Smooth muscle cell (in vitro differentiated cells): ENCODE results near the gene YIF1A. TPM values are rescaled to one million over a fixed set of nuclear protein-coding genes. Genes with fewer than 3 reads are reported as not detected.
"Not testable (repeated sequence)": the region's sequence is repeated elsewhere in the genome, so short reads cannot be mapped to it uniquely, and the experiment has no call there.

Source experiments
- DNase-seq: peaks from one replicate; lab custom pipeline; 2025; ENCODE audit not compliant: unreplicated experiment; lab: John Stamatoyannopoulos, UW
- H2AFZ ChIP-seq: fragments of 200-600 bp; sonication (generic); 2 replicates; pipeline ENCODE4 v1.6.0; 2016; ENCODE audit warnings: antibody characterized with exemption, low read depth, mild to moderate bottlenecking
- H3F3A ChIP-seq: fragments of 200-600 bp; sonication (generic); 2 replicates; pipeline ENCODE4 v1.6.0; 2017; ENCODE audit warnings: antibody characterized with exemption, low read depth
- H3K27ac ChIP-seq: fragments of 200-600 bp; sonication (generic); 2 replicates; pipeline ENCODE4 v1.5.1; 2016; ENCODE audit warnings: low read depth, mild to moderate bottlenecking
- H3K27me3 ChIP-seq: fragments of 200-600 bp; sonication (generic); 2 replicates; pipeline ENCODE4 v1.6.1; 2016; ENCODE audit warnings: low read depth, mild to moderate bottlenecking
- H3K36me3 ChIP-seq: fragments of 200-600 bp; sonication (generic); 2 replicates; pipeline ENCODE4 v1.5.1; 2016; ENCODE audit warnings: low read depth
- H3K4me1 ChIP-seq: fragments of 200-600 bp; sonication (generic); 2 replicates; pipeline ENCODE4 v1.5.1; 2016; ENCODE audit warnings: low read depth
- H3K4me2 ChIP-seq: fragments of 200-600 bp; sonication (generic); 2 replicates; pipeline ENCODE4 v1.6.0; 2016; ENCODE audit warnings: mild to moderate bottlenecking
- H3K4me3 ChIP-seq: fragments of 200-600 bp; sonication (generic); 2 replicates; pipeline ENCODE4 v1.5.1; 2016; ENCODE audit warnings: mild to moderate bottlenecking
- H3K79me2 ChIP-seq: fragments of 200-600 bp; sonication (generic); 2 replicates; pipeline ENCODE4 v1.6.0; 2016; ENCODE audit warnings: low read depth, mild to moderate bottlenecking
- H3K9ac ChIP-seq: fragments of 200-600 bp; sonication (generic); 2 replicates; pipeline ENCODE4 v1.6.0; 2016; ENCODE audit warnings: low read depth
- H3K9me3 ChIP-seq: fragments of 200-600 bp; sonication (generic); replicated peaks from 2 replicates; pipeline ENCODE4 v1.5.1; 2016; ENCODE audit warnings: low read depth
- H4K20me1 ChIP-seq: fragments of 200-600 bp; sonication (generic); 2 replicates; pipeline ENCODE4 v1.6.0; 2016; ENCODE audit warnings: low read depth
- WGBS: methylation state at CpG from one replicate; pipeline ENCODE4 v1.1.7; 2016; ENCODE audit warnings: low lambda C conversion rate; 5-methylcytosine and 5-hydroxymethylcytosine counted together
- polyA plus RNA-seq: library from polyadenylated mRNA; unstranded; fragments of >200 nt; fragmentation: Nextera tagmentation; extraction: Ambion mirVana; gene quantifications from 2 replicates; pipeline ENCODE4 v1.2.1, GENCODE V29; 2016
- total RNA-seq: library from RNA; depleted of rRNA; stranded (reverse); fragments of >200 nt; gene quantifications from 2 replicates; pipeline ENCODE4 v1.2.3, GENCODE V29; 2014
- TF ChIP-seq, protein P1 (sequence below): fragments of 200-600 bp; sonication (generic); IDR thresholded peaks from 2 replicates; pipeline ENCODE4 v1.5.1; 2017; ENCODE audit warnings: borderline replicate concordance, mild to moderate bottlenecking, antibody characterized with exemption; ENCODE audit not compliant: insufficient read depth, poor library complexity, severe bottlenecking

The YIF1A gene
- total and polyA plus RNA-seq, 2 experiments from 2014 or later = 195 to 365 TPM

DNA sequence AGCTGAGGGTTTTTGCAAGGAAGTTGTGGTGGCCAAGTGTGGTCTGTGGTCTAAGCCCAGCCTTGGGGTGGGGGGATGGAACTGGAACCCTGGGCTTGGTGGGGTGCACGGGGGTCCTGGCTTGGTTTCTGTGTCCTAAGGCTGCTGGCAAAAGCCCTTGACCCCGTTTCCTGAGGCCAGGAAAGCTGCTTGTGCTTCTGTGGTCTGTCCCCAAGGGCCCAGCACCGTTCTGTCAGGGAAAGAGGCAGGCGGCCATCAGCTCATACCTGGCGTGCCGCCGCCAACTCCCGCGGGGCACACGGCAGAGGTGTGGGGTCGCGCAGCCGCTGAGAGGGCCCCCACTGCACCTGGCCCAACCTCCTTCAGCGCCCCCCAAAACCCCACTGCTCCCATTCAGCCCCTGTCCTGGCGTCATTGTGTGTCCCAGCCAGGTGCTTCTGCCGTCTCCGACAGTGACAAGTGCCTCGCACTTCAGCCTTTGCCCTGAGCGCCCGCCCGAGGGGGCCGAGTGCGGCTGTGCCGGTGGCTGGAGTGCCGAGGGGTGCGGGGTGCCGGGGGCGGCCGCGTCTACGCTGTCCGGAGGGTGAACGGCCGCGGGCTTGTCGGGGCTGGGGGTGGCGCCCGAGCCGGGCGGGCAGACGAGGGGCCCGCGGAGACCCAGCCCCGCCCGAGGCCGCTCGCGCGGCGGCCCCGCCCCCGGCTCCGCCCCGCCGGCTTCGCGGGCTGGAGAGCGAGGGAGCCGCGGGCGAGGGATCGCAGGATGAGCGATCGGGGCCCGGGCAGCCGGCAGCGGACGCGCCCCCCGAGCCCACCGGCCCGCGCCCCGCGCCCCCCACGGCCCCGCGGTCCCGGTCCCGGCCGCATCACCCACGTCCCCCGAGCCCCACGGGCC, 11.2 kb downstream of the YIF1A start, which contains the start of gene CNIH2:
Gene CNIH2 (plus strand): TSS at position 705 of the 892 bp plus-strand sequence. CDS start 282 bp downstream, outside the sequence.
- H3K4me3 ChIP-seq = peak within 1 kb of the TSS; percentile 47
- no peak within 1 kb of the TSS for H3K27ac ChIP-seq
- no peaks in the 10 kb centered on the region for H3K27me3 ChIP-seq
- TF ChIP-seq, protein P1, sequence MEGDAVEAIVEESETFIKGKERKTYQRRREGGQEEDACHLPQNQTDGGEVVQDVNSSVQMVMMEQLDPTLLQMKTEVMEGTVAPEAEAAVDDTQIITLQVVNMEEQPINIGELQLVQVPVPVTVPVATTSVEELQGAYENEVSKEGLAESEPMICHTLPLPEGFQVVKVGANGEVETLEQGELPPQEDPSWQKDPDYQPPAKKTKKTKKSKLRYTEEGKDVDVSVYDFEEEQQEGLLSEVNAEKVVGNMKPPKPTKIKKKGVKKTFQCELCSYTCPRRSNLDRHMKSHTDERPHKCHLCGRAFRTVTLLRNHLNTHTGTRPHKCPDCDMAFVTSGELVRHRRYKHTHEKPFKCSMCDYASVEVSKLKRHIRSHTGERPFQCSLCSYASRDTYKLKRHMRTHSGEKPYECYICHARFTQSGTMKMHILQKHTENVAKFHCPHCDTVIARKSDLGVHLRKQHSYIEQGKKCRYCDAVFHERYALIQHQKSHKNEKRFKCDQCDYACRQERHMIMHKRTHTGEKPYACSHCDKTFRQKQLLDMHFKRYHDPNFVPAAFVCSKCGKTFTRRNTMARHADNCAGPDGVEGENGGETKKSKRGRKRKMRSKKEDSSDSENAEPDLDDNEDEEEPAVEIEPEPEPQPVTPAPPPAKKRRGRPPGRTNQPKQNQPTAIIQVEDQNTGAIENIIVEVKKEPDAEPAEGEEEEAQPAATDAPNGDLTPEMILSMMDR = no peak
- H3K79me2 ChIP-seq = no peaks in the 10 kb centered on the region
- peaks cover 6% of the 10 kb centered on the region for H3F3A ChIP-seq
- 13% methylated on average over 23 of the region's 84 CpGs for WGBS
- H3K36me3 ChIP-seq = peaks cover 3% of the 10 kb centered on the region
- no peaks in the 10 kb centered on the region for H3K9me3 ChIP-seq
- H4K20me1 ChIP-seq = peaks cover 29% of the 10 kb centered on the region
- no peak within 1 kb of the TSS for H3K9ac ChIP-seq
- peak within 1 kb of the TSS; percentile 87 for H3K4me2 ChIP-seq
- peaks cover 2% of the 10 kb centered on the region for H3K4me1 ChIP-seq
- DNase-seq = no peak
- no peak within 1 kb of the TSS for H2AFZ ChIP-seq

DNA sequence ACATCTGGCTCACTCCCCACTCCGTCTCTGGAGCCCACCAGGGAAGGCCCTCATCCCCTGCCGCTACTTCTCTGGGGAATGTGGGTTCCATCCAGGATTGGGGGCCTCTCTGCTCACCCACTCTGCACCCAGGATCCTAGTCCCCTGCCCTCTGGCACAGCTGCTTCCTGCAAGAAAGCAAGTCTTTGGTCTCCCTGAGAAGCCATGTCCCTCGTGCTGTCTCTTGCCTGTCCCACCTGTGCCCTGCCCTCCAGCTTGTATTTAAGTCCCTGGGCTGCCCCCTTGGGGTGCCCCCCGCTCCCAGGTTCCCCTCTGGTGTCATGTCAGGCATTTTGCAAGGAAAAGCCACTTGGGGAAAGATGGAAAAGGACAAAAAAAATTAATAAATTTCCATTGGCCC, 11.9 kb downstream of the YIF1A start:
- H3K36me3 ChIP-seq, H3K4me2 ChIP-seq, H3K4me3 ChIP-seq, H3K79me2 ChIP-seq, H2AFZ ChIP-seq, H3F3A ChIP-seq, DNase-seq, H3K9me3 ChIP-seq, H3K4me1 ChIP-seq, H3K27ac ChIP-seq, H3K9ac ChIP-seq, H3K27me3 ChIP-seq: not testable (repeated sequence)
- WGBS = 78% methylated on average over 4 of the region's 4 CpGs
- H4K20me1 ChIP-seq = peaks cover 31% of the 10 kb centered on the region

DNA sequence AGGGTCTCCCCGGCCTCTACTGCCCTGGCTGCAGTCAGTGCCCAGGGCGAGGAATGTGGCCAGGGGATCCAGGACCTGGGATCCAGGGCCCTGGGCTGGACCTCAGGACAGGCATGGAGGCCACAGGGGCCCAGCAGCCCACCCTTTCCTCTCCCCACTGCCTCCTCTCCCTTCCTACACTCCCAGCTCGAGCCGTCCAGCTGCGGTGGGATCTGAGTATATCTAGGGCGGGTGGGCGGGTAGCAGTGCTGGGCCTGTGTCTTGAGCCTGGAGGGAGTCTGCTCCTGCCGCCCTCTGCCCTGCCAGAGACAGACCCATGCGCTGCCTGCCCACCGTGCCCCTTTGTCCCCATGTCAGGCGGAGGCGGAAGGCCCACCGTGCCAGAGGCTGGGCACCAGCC, 12.3 kb downstream of the YIF1A start:
- H2AFZ ChIP-seq, H3K9ac ChIP-seq, H3K79me2 ChIP-seq, H3K27me3 ChIP-seq, H3F3A ChIP-seq, H3K4me2 ChIP-seq, H3K27ac ChIP-seq, H3K36me3 ChIP-seq, DNase-seq, H3K9me3 ChIP-seq, H3K4me3 ChIP-seq, H3K4me1 ChIP-seq: not testable (repeated sequence)
- peaks cover 31% of the 10 kb centered on the region for H4K20me1 ChIP-seq
- WGBS = 79% methylated on average over 10 of the region's 13 CpGs

DNA sequence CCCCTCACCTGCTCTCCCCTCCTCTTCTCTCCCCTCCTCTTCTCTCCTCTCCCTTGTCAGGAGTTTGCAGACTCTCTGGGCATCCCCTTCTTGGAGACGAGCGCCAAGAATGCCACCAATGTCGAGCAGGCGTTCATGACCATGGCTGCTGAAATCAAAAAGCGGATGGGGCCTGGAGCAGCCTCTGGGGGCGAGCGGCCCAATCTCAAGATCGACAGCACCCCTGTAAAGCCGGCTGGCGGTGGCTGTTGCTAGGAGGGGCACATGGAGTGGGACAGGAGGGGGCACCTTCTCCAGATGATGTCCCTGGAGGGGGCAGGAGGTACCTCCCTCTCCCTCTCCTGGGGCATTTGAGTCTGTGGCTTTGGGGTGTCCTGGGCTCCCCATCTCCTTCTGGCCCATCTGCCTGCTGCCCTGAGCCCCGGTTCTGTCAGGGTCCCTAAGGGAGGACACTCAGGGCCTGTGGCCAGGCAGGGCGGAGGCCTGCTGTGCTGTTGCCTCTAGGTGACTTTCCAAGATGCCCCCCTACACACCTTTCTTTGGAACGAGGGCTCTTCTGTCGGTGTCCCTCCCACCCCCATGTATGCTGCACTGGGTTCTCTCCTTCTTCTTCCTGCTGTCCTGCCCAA, 12.8 kb downstream of the YIF1A start:
- peaks cover 5% of the 10 kb centered on the region for H3K79me2 ChIP-seq
- no peak overlapping the region for H3K4me2 ChIP-seq
- no peak overlapping the region for H3K27ac ChIP-seq
- peaks cover 3% of the 10 kb centered on the region for H3K36me3 ChIP-seq
- no peak overlapping the region for H3K4me3 ChIP-seq
- WGBS = 96% methylated on average over 14 of the region's 14 CpGs
- H4K20me1 ChIP-seq = peaks cover 36% of the 10 kb centered on the region
- no peak overlapping the region for H3K9ac ChIP-seq
- no peak overlapping the region for H2AFZ ChIP-seq
- no peaks in the 10 kb centered on the region for H3K9me3 ChIP-seq
- TF ChIP-seq, protein P1 = no peak
- DNase-seq = no peak
- peaks cover 6% of the 10 kb centered on the region for H3F3A ChIP-seq
- no peaks in the 10 kb centered on the region for H3K27me3 ChIP-seq
- no peaks in the 10 kb centered on the region for H3K4me1 ChIP-seq
